ENCODE data around the gene ERBB4. TPM values are rescaled to one million over a fixed set of nuclear protein-coding genes. Genes with fewer than 3 reads are reported as not detected.
"Not testable (repeated sequence)": the region's sequence is repeated elsewhere in the genome, so short reads cannot be mapped to it uniquely, and the experiment has no call there.

The ERBB4 gene
- total RNA-seq, 1 donor from 2014 or later, result 0.05 TPM

DNA sequence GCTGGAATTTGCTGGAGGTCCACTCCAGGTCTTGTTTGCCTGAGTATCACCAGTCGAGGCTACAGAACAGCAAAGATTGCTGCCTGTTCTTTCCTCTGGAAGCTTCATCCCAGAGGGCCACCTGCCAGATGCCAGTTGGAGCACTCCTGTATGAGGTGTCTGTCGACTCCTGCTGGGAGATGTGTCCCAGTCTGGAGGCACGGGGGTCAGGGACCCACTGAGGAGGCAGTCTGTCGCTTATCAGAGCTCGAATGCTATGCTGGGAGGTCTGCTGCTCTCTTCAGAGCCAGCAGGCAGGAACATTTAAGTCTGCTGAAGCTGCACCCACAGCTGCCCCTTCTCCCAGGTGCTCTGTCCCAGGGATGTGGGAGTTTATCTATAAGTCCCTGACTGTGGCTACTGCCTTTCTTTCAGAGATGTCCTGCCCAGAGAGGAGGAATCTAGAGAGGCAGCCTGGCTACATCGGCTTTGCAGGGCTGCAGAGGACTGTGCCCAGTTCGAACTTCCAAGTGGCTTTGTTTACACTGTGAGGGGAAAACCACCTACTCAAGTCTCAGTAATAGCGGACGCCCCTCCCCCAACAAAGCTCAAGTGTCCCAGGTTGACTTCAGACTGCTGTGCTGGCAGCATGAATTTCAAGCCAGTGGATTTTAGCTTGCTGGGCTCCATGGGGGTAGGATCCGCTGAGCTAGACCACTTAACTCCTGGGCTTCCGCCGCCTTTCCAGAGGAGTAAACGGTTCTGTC lies 301.1 kb downstream of the ERBB4 start:
- ATAC-seq (no peak), DNase-seq (ENCODE audit: low spot score) (no peak)

- ATAC-seq, result no peak
Observed at GRCh38 chr2:212228743-212229171, 309.8 kb downstream of the ERBB4 start.

DNA sequence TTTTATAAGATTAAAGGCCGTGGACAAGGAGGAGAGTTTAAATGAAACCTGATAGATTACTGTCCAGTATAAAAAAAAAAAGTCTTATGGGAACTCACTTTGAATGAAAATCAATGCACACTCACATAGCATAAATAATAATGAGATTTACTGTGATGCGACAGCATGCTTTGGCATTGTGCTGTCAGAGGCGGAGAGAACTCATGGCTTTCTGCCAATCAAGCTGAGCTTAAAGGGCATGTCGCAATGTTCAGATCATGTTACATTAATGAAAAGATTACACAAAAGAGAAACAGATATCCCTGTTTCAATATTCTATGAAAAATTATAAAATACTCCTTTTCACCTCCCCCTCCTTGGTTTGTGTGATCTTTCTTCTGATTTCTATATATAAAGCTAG lies 310.8 kb downstream of the ERBB4 start:
- ATAC-seq, result peak; percentile 67
- peak; percentile 52 for DNase-seq (ENCODE audit: low spot score)

More at GRCh38 chr2:212228743-212229171, 309.8 kb downstream of the ERBB4 start:
- DNase-seq (ENCODE audit: low spot score), result no peak

DNA sequence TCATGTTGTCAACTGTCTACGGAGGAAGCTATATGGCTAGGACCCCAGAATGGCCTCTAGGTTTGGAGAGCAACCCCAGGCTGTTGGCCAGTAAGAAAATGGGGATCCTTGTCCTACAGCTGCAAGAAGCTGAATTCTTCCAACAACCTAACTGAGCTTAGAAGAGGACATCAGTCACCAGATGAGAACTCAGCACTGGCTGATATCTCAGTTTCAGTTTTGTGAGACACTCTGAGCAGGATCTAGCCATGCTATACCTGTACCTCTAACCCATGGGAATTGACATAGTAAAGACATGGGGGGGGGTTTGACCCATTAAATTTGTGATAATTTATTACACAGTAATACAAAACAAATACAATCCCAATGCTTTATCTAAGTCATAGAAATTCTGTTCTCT lies 312.5 kb downstream of the ERBB4 start:
- no peak for DNase-seq (ENCODE audit: low spot score)
- no peak for ATAC-seq

- DNase-seq (ENCODE audit: low spot score), result no peak
- no peak for ATAC-seq
Observed at GRCh38 chr2:212223696-212224095, 314.9 kb downstream of the ERBB4 start.

DNA sequence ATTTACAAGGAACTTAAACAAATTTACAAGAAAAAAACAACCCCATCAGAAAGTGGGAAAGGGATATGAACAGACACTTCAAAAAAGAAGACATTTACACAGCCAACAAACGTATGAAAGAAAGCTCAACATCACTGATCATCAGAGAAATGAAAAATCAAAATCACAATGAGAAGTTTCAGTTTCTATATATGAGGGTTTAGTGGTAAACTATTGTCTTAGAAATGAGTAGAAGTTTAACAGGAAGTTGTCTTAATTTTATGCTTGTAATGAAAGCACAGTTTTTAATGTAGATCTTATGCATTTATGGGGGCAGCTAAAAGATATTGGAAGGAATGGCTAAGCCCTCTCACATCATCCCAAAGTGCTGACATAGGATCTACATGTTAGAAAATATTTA lies 325.4 kb downstream of the ERBB4 start:
- no peak for ATAC-seq

GRCh38 chr2:212208467-212208866 lies 330.1 kb downstream of the ERBB4 start:
- no peak for ATAC-seq

More for the DNA sequence above, 325.4 kb downstream of the ERBB4 start:
- no peak for DNase-seq (ENCODE audit: low spot score)

GRCh38 chr2:212197776-212198175 lies 340.8 kb downstream of the ERBB4 start:
- ATAC-seq (no peak), DNase-seq (ENCODE audit: low spot score) (no peak)

More at GRCh38 chr2:212208467-212208866, 330.1 kb downstream of the ERBB4 start:
- DNase-seq (ENCODE audit: low spot score), result no peak

DNA sequence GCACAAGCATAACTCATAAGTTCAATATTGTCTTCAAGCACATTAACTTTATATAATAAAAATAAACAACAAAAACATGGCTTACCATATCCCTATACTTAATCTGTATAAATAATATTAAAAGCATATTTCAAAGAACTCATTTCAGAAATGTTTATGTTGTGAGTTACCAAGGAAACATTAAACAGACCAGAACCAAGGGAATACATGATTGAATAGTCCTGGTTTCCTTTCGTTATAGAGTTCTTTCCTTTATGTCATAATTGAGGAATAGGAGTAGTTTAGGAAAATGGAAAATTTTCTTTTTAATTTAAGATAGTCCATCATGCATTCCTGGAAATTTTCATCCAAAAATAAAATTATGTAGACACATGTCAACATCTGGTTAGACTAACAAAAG lies 343.0 kb downstream of the ERBB4 start:
- DNase-seq (ENCODE audit: low spot score) (no peak), ATAC-seq (no peak)

GRCh38 chr2:212194396-212194795 lies 344.2 kb downstream of the ERBB4 start:
- no peak for DNase-seq (ENCODE audit: low spot score)
- no peak for ATAC-seq

GRCh38 chr2:212193803-212194202 lies 344.8 kb downstream of the ERBB4 start:
- ATAC-seq (no peak), DNase-seq (ENCODE audit: low spot score) (no peak)

DNA sequence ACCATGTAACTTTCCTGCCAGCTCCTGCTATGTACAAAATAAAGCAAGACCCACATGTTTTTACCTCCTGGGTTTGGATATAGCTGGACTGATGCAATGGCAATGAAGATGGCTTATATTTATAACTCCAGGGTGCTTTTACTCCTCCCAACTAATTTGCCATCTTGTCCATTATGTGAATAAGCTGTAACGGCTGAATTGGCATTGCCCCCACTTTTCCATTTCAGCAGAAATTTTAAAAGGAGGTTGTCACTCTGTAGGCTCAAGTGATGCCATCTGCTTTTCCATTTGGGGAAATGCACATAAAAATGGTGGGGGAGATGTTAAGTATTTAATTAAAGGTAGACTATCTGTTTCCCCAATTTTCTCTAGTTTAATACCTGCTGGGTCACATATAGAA lies 345.5 kb downstream of the ERBB4 start:
- ATAC-seq, result no peak
- DNase-seq (ENCODE audit: low spot score), result no peak

GRCh38 chr2:212191438-212191837 lies 347.2 kb downstream of the ERBB4 start:
- not testable (repeated sequence) for ATAC-seq; DNase-seq (ENCODE audit: low spot score)

DNA sequence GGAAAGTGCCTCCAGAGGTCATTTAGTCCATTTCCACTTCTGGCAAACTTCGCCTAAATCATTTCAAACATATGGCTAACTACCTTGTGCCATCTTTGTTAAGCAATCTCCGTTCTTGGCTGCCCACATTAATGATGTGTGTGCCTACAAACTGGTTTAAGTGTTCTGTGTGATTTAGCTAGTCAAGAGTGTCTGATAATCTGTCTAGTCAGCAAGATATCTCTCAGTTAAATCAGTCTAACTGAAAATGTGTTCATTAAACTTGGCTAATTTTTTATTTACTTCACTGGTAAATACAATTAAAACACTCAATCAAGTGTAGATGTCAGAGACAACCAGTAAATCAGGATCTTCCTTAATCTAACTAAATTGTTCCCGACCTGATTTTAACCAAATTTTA lies 352.4 kb downstream of the ERBB4 start:
- DNase-seq (ENCODE audit: low spot score) (no peak), ATAC-seq (no peak)

DNA sequence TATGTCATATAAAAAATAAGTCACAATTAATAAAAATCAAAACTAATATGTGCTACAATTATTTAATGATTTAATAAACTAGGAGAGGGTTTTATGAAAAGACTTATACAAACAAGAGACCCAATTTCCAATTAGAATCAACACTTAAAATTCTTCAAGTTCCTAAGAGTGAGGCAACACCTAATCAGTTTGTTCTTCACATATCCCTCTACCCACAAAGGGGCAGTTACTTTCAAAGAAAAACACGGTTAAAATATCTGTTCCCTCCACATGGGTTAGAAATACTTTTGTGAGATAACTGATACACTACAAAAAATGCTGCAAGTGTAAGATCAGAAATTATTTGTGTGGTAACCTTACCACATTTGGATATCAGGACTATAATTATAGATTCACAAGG lies 357.0 kb downstream of the ERBB4 start:
- ATAC-seq, result no peak
- DNase-seq (ENCODE audit: low spot score), result no peak

GRCh38 chr2:212180408-212181083 lies 358.1 kb downstream of the ERBB4 start:
- no peak for ATAC-seq
- DNase-seq (ENCODE audit: low spot score), result no peak

- ATAC-seq (no peak), DNase-seq (ENCODE audit: low spot score) (no peak)
Observed at GRCh38 chr2:212177724-212178123, 360.9 kb downstream of the ERBB4 start.

GRCh38 chr2:212176151-212176550 lies 362.5 kb downstream of the ERBB4 start:
- ATAC-seq (no peak), DNase-seq (ENCODE audit: low spot score) (no peak)

- ATAC-seq, result no peak
Observed at GRCh38 chr2:212173756-212174510, 364.7 kb downstream of the ERBB4 start.

GRCh38 chr2:212173331-212173730 lies 365.3 kb downstream of the ERBB4 start:
- ATAC-seq (no peak), DNase-seq (ENCODE audit: low spot score) (no peak)

More at GRCh38 chr2:212173756-212174510, 364.7 kb downstream of the ERBB4 start:
- DNase-seq (ENCODE audit: low spot score), result no peak

DNA sequence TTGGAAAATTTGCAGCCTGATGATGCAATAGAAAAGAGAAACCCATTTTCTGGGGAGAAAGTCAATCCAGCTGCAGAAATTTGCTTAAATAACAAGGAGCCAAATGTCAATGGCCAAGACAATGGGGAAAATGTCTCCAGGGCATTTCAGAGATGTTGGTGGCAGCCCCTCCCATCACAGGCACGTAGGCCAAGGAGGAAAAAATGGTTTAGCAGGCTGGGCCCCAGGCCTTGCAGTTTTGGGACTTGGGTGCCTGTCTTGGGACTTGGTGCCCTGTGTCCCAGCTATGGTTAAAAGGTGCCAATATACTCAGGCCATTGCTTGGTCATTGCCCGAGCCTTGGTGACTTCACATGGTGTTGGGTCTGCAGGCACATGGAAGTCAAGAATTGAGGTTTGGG lies 368.2 kb downstream of the ERBB4 start:
- ATAC-seq (no peak), DNase-seq (ENCODE audit: low spot score) (no peak)

- no peak for ATAC-seq
Observed at GRCh38 chr2:212158081-212158480, 380.5 kb downstream of the ERBB4 start.

More at GRCh38 chr2:212158081-212158480, 380.5 kb downstream of the ERBB4 start:
- no peak for DNase-seq (ENCODE audit: low spot score)

Measured in left lobe of liver (tissue), 2 donors.